ENCODE data around the gene INAFM2.

INAFM2 gene

DNA sequence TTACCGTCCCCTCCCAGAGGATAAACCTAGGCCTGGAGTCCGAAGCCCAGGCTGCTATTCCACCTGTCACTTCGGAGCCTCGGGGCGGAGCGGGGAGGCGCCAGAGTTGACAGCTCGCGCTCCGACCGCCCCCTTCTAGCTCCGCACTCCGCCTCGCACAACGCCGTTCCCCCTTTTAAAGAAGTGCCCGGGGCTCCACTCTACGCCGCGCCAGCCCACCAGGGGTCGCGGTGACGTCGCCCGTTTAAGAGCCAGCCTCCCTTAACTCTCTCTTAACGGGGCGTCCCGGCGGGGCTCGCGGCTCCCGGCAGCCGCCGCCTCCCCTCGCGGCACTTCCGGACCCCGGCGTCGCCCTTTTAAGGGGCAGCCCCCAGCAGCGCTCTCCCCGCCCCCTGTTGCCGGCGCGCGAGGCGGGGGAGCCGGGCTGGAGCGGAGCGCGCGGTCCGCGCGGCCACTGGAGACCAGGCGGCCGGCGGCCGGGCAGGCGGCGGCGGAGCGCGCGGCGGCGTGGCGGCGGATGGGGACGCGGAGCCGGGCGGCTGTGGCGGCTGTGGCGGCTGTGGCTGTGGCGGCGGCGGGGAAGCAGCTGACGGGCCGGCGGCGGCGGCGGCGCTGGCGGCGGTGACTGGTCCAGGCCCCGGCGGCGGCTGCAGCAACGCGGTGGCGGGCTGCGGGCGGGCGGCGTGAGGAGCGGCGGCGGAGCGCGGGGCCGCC lies at the start of gene INAFM2:
Gene INAFM2 (plus strand): TSS at position 454 of the 714 bp plus-strand sequence. CDS start 364 bp downstream, outside the sequence.
- peak; percentile 93 for DNase-seq

- peak; percentile 82 for DNase-seq
These were observed 48.9 kb upstream of the INAFM2 start for GRCh38 chr15:40274350-40275274.

DNA sequence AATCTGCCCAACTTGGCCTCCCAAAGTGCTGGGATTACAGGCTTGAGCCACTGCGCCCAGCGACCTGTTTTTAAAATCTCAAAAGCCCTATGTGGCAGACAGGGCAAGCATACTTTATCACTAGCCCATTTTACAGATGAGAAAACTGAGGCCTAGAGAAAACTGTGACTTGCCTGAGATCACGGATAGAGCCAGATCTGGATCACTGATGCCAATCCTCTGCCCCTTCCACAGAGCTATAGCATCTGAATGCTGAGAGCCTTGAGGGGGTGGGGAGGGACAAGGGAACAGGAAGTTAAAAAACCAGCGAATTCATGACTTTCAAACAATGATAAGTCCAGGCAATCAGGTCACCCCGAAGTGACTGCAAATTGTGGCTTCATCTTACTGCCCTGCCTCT lies 48.0 kb upstream of the INAFM2 start:
- no peak for DNase-seq

DNA sequence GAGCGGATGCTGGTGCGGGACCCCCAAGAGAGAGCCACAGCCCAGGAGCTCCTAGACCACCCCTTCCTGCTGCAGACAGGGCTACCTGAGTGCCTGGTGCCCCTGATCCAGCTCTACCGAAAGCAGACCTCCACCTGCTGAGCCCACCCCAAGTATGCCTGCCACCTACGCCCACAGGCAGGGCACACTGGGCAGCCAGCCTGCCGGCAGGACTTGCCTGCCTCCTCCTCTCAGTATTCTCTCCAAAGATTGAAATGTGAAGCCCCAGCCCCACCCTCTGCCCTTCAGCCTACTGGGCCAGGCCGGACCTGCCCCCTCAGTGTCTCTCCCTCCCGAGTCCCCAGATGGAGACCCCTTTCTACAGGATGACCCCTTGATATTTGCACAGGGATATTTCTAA lies 47.5 kb upstream of the INAFM2 start:
- DNase-seq, result no peak

- DNase-seq, result no peak
These were observed 46.6 kb upstream of the INAFM2 start for GRCh38 chr15:40276927-40277326.

- no peak for DNase-seq
These were observed 46.0 kb upstream of the INAFM2 start for GRCh38 chr15:40277471-40277870.

DNA sequence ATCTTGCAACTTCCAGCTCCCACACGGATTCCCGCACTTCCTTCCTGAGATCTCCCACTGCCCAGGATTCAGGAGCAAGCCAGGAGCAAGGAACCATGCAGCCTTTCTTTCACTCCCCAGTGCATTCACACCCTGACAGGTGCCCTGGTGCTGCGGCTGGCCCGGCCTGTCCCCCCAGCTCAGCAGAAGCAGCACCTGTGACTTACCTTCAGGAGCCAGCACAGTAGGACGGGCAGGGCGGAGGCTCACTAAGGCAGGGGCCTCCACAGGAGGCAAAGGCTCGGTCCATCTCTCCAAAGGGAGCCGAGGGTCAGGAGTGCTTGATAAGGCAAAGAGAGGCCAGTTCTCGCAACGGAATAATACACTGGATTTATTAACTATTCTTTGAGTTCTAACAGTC lies 45.5 kb upstream of the INAFM2 start:
- no peak for DNase-seq

DNA sequence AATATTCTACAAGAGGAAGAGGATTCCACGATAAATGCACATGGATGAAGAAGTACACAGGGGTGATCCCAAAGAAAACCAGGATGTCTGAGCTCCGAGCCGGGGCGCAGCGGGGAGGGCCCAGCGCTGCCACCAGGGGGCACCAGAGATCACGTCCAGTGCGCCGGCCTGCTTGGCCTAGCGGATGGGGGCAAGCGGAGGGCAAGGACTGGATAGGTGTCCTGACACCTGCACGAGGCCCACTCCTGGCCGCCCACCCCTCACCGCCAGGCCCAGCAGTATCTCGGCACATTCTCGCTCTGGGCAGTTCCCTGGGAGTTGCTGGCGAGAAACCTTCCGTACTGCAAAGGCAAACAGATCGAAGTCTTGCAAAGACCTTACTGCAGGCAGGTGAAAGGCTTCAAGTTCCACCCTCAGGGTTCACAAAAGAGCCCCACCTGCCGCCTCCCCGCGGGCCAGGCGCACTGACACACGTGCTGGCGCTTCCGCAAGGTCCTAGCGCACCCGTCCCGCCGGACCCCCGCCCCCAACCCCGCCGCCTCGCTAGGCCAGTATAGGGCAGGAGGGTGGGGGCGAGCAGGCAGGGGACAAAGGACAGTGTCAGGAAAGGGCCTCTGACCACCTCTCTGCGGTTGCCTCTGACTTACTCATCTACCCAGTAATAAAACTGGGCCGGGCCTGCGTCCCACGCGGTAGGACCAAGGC lies 43.9 kb upstream of the INAFM2 start:
- peak; percentile 52 for DNase-seq

DNA sequence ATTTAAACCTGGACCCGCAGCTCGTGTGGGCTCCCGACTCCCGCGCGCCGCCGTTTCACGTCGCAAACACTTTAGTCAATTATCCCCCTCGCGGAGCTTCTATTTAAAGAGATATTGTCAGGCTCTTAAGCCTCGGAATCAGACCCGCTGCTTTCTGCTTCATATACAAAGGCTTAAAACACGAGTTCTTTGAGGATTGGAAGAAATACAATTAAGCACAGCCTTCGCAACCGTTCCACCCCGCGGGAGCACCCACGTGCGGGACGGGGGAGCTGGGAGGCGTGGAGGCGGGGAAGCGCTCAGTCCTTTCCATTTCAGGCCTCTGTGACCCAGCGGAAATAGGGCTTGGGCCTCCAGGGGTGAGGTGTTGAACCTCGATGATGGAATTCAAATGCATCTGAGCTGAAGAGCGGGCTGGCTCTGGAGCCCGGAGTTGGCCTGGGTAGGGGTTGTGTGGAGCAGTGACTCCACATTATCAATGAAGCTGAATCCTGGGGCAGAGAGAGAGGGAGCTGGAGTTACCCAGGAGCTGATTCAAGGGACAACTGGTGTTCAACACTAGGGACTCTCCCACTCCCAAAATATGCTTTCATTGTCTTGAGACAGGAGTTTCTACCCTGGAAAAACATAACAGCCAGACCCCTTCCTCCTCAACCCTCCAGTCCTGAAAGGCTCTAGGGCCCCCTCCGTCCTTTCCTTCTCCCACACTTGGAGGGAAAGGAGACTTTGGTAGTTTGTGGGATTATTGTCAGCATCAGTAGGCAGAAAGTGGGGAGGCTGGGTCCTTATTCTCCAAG lies 43.0 kb upstream of the INAFM2 start:
- no peak for DNase-seq

GRCh38 chr15:40281057-40281800 lies 42.3 kb upstream of the INAFM2 start:
- no peak for DNase-seq

DNA sequence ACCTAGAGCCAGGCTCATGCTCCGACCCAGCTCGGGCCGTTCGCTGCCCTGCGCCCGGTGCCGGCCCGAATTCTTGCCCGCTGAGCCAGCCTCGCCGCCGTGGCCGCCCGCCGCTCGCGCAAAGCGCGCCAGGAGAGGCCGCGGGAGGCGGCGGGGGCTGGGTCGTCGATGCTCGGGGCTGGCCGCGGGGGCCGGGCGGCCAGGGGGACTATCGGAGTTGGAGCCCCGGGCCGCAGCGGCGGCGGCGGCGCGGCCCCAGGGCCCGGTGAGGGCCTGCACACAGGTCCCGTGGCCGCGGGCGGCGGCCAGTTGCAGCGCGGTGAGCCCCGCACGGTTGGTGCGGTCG lies 41.7 kb upstream of the INAFM2 start:
- DNase-seq, result no peak

DNA sequence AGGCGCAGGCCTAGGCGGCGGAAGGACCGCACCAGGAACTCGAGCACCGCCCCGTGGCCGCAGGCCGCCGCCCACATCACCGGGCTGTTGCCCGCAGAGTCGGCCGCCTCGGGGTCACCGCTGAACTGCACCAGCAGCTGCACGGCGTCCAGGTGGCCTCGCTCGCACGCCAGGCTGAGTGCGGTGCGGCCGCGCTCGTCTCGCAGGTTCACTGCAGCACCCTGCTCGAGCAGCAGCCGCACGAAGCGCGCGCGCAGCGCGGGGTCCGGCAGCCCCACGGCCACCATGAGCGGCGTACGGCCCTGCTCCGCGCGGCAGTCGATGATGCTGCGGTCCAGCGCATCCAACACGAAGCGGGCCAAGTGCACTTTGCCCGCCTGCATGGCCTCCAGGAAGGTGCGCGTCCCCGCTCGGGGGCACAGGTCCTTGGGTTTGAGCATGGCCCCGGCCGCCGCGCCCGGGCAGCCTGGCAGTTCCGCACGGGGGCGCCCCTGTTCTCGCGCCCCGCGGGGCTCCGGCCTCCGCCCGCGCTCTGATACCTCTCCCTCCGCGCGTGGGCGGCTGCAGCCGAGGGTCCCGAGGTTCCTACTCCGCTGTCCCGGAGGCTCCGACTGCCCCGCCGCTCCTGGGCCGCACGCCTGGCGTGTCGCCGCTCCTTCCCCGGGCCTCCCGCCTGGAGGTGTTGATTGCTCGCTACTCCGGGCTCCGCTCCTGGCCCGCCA lies 41.2 kb upstream of the INAFM2 start:
- peak; percentile 41 for DNase-seq

DNA sequence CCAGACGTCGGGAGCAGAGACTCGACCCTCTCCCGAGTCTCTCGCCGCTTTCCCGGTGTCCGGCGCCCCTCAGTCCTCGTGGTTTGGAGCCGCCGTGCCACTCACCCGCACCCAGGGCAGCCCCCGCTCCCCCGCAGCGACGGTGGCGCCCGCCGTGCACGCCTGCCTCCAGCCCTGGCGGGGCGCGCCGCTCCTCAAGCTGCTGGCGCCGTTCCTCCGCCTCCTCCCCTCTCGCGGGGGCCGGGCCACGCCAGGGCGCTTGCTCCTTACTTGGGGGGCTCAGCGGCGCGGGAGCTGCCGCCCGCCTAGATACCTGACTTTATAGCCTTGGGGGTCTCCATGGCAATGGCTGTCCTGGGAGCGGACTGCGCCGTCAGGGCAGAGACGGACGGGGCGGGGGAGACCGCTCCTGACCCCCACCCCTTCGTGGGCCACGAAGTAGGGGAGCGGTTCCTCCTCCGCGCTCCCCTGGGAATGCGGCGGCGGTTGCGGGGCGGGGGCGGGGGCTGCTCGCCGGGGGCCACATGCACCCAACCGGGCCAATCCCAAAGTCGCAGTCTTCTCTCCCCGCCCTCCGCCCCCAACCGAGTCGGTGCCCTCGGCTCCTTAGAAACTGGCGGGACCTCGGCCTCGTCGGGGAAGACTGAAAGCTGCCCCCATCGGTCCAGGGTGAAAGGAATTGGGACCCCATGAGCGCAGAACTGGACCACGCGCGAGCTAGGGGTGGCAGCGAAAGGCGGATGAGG lies 40.5 kb upstream of the INAFM2 start, which contains the start of gene ANKRD63:
Gene ANKRD63 (minus strand): TSS at position 196 of the 746 bp plus-strand sequence. CDS start 478 bp downstream, outside the sequence.
- DNase-seq, result no peak

- DNase-seq, result no peak
These were observed 39.7 kb upstream of the INAFM2 start for GRCh38 chr15:40283615-40284300.

DNA sequence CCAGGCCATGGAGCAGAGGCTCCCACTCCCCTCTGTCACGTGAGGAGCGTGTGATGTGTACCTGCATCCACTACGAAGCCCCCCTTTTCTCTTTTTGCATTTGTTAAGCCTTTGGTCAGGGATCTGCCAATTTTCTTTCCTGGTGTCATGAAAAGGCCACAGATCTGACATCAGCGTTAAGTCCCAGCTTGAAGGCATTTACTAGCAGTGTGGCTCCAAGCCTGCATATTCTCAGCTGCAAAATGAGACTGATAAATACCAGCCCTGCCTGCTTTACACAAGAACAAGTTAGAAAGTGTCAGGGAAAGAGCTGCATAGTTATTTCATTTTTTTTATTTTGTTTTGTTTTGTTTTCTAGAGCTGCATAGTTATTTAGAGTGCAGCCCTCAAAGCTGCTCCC lies 38.3 kb upstream of the INAFM2 start:
- no peak for DNase-seq

GRCh38 chr15:40285554-40286011 lies 37.9 kb upstream of the INAFM2 start:
- no peak for DNase-seq

DNA sequence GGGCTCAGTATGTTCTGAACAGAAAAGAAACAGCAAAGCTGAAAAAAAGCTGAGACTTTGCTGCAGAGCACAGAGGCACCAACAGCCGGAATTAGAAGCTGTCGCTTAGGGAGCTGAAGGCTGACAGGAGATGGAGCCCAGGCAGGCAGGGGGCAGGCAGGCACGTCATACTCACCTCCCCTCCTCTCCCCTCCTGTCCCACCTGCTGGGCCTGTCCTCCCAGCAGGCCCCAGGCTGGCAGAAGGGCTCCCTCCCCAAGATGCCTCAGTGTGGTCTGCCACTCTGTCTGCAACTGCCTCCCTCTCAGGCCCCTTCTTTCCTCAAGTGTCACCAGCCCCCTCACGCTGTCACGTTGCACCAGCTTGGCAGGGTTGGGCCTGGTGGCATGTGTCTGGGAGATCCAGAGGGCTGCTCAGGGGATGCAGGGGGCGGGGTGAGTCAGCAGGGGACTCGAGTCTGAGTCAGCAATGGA lies 37.4 kb upstream of the INAFM2 start:
- no peak for DNase-seq

DNA sequence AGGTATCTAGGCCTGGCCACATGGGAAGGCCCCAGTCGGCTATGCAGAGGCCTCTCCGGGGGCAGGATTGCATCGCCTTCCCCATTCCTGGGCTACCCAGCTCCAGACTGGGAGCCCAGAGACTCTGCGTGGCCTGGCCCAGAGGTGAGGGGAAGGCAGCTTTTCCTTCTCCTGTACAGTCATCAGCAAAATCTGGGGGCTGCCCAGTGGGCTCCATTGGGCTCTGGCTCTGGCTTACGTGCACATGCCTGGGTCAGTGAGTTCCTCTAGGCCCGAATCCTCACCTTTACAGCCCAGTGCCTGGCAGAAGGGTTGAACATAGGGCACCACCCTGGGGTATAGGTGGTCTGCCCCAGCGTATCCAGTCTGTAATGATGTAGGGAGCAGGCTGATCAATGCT lies 36.7 kb upstream of the INAFM2 start:
- DNase-seq, result no peak

- DNase-seq, result no peak
These were observed 36.0 kb upstream of the INAFM2 start for GRCh38 chr15:40287505-40287904.

All from CD4-positive, alpha-beta T cell treated with Interleukin-15 for 1 hour (primary cell).